GM12873 (cell line): ENCODE measurements around the gene CDK4.

Experiments used
- CTCF ChIP-seq: IDR thresholded peaks from 2 replicates; pipeline ENCODE4 v1.5.1; 2012; ENCODE audit warnings: low read depth, mild to moderate bottlenecking, moderate library complexity, low read length, control low read depth; ENCODE audit not compliant: insufficient read depth; ENCODE audit errors: missing control alignments

Gene CDK4

GRCh38 chr12:57765003-57765697 lies 13.0 kb upstream of the CDK4 start:
- peak; percentile 50 for TF ChIP-seq CTCF

GRCh38 chr12:57764662-57765002 lies 12.5 kb upstream of the CDK4 start:
- TF ChIP-seq CTCF: no peak

- TF ChIP-seq CTCF: no peak
These were observed 12.0 kb upstream of the CDK4 start for GRCh38 chr12:57763881-57764661.

- TF ChIP-seq CTCF: no peak
These were observed 10.4 kb upstream of the CDK4 start for GRCh38 chr12:57762463-57762862.

- TF ChIP-seq CTCF: no peak
These were observed 9.4 kb upstream of the CDK4 start for GRCh38 chr12:57761391-57761998.

GRCh38 chr12:57760347-57760982 lies 8.4 kb upstream of the CDK4 start:
- TF ChIP-seq CTCF: no peak
